GM19023 (cell line): Measurements from ENCODE around the gene FMO3.

Experiments used
- ATAC-seq: cut with Tn5 transposase; IDR thresholded peaks from one replicate; pipeline ENCODE4 v1.9.1; 2021; ENCODE audit warnings: mild to moderate bottlenecking, moderate library complexity; ENCODE audit not compliant: unreplicated experiment

Gene FMO3

GRCh38 chr1:171155484-171155883 is 64.8 kb downstream of the FMO3 start:
- ATAC-seq: no peak

DNA sequence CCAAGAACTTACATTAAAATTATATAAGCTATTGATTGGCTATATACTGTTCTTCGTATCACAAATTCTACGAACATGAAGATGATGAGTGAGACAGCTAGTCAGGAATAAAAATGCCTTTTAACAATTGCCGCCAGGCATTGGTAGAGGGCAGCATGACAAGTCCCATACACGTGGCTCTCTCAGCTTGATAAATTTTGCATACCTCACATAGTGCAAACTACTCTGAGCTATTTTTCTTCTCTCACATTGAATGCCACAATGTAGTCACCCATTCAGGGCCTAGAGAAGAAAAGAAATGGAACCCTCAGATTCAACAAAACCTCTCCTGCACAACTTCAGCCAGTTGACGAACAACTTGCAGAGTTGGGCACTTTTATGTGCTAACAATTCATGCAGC is 67.4 kb downstream of the FMO3 start:
- no peak for ATAC-seq

GRCh38 chr1:171158551-171158950 is 67.8 kb downstream of the FMO3 start:
- ATAC-seq: no peak

GRCh38 chr1:171159148-171159547 is 68.4 kb downstream of the FMO3 start:
- no peak for ATAC-seq

GRCh38 chr1:171160211-171160610 is 69.5 kb downstream of the FMO3 start:
- no peak for ATAC-seq

DNA sequence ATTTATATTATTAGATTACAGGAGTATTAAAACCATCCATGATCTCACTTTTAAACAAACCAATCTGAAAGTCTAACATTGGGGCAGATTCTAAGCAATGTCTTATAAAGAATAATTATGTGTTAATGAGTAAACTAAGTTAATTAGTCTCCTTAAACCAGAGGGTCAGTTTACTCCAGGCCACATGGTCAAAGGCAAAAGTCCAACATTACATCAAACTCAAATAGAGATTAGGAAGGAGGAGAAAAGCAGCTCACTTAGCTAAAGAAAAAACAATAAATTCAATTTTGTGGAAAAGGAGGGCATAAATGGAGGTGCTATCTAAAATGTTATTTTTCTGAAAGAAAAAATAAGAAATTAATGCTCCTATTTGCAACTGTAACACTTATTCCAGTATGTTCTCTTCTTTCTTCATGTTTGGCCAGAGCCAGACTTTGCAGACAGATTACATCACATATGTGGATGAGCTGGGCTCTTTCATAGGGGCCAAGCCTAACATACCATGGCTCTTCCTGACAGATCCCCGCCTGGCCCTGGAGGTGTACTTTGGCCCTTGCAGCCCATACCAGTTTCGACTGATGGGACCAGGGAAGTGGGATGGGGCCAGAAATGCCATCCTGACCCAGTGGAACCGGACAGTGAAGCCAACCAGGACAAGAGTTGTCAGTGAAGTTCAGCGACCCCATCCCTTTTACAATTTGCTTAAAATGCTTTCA is 70.1 kb downstream of the FMO3 start:
- no peak for ATAC-seq

DNA sequence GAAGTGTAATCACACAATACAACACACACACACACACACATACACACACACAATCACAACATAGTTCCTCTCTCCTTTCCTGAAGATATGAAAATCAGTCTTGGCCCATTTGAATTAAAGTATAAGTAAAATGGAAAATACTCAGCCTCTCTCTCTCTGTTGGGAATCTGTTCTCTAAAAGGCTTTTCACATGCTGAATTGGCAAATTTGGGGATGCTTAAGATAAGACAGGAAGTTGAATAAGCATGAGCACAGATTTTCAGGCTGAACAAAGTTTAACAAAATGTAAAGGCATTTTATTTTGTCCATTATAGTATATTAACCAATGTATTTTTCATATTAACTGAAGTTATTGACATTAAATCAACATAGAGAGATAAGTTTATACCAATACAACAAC is 70.7 kb downstream of the FMO3 start:
- ATAC-seq: no peak

DNA sequence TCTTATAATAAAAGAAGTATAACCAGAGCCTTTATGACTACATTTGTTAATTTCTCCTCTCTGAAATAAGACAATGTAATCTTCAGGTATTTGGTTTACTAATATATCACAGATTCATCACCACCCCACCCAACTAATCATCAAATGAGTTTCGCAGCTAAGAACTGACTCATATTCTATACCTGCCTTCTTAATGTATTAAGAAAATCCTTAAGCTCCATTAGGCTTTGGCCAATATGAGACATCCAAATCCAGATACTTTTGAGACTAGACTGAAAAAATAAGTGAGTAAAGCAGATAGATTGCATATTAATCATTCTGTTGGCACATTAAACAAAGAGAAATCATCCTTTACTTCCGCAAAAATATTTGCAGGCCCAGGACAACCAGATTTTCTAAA is 75.7 kb downstream of the FMO3 start:
- ATAC-seq: no peak
